Neural crest cell (in vitro differentiated cells): ENCODE results near the gene SCGB1C1. TPM values are rescaled to one million over a fixed set of nuclear protein-coding genes. Genes with fewer than 3 reads are reported as not detected.

ENCODE experiments used
- DNase-seq: peaks from one replicate; pipeline ENCODE4 v3.0.0; 2021; ENCODE audit warnings: low read depth, mixed read lengths, low spot score
- H3K27ac Mint-ChIP-seq: one replicate; pipeline ENCODE4 v1.8.0; 2021; ENCODE audit warnings: mild to moderate bottlenecking, mixed read lengths; ENCODE audit not compliant: unreplicated experiment
- H3K27me3 Mint-ChIP-seq: 2 replicates; pipeline ENCODE4 v1.8.0; 2021; ENCODE audit warnings: low read depth, mild to moderate bottlenecking, mixed read lengths
- H3K36me3 Mint-ChIP-seq: 2 replicates; pipeline ENCODE4 v1.8.0; 2021; ENCODE audit warnings: low read depth, mild to moderate bottlenecking, mixed read lengths
- H3K4me1 Mint-ChIP-seq: 2 replicates; pipeline ENCODE4 v1.8.0; 2021; ENCODE audit warnings: mixed read lengths
- H3K4me3 Mint-ChIP-seq: one replicate; pipeline ENCODE4 v1.8.0; 2021; ENCODE audit warnings: mild to moderate bottlenecking, mixed read lengths
- H3K9me3 Mint-ChIP-seq: 2 replicates; pipeline ENCODE4 v1.8.0; 2021; ENCODE audit warnings: mixed read lengths
- CTCF ChIP-seq: fragments of 200-600 bp; sonication (generic); conservative IDR thresholded peaks from 2 replicates; pipeline ENCODE4 v1.5.0; 2021; ENCODE audit warnings: antibody characterized with exemption, mild to moderate bottlenecking
- total RNA-seq: library from RNA; stranded (reverse); gene quantifications from 2 replicates; pipeline ENCODE4 v1.2.1, GENCODE V29; 2021

SCGB1C1 gene
- total RNA-seq, 1 donor from 2014 or later: not detected

- Mint-ChIP-seq H3K36me3 (no peaks in the 10 kb centered on the region), H3K4me3 (no peak overlapping the region), H3K9me3 (no peaks in the 10 kb centered on the region), H3K27me3 (no peaks in the 10 kb centered on the region), H3K27ac (no peak overlapping the region), H3K4me1 (no peaks in the 10 kb centered on the region)
- TF ChIP-seq CTCF: no peak
- no peak for DNase-seq
Observed at GRCh38 chr11:196786-197731, 4.2 kb downstream of the SCGB1C1 start.

GRCh38 chr11:197741-198235 lies 4.9 kb downstream of the SCGB1C1 start:
- DNase-seq: no peak
- no peak overlapping the region for H3K4me3 Mint-ChIP-seq
- H3K27me3 Mint-ChIP-seq: no peaks in the 10 kb centered on the region
- H3K4me1 Mint-ChIP-seq: no peaks in the 10 kb centered on the region
- no peak for TF ChIP-seq CTCF
- no peak overlapping the region for H3K27ac Mint-ChIP-seq
- H3K36me3 Mint-ChIP-seq: no peaks in the 10 kb centered on the region
- H3K9me3 Mint-ChIP-seq: no peaks in the 10 kb centered on the region

GRCh38 chr11:198236-198806 lies 5.4 kb downstream of the SCGB1C1 start:
- no peak for DNase-seq
- TF ChIP-seq CTCF: no peak
- no peaks in the 10 kb centered on the region for H3K27me3 Mint-ChIP-seq
- no peaks in the 10 kb centered on the region for H3K4me1 Mint-ChIP-seq
- H3K27ac Mint-ChIP-seq: peak overlapping the region; percentile 54
- H3K4me3 Mint-ChIP-seq: no peak overlapping the region
- H3K36me3 Mint-ChIP-seq: no peaks in the 10 kb centered on the region
- H3K9me3 Mint-ChIP-seq: no peaks in the 10 kb centered on the region

- H3K27me3 Mint-ChIP-seq: no peaks in the 10 kb centered on the region
- no peak for DNase-seq
- no peak overlapping the region for H3K4me3 Mint-ChIP-seq
- no peaks in the 10 kb centered on the region for H3K36me3 Mint-ChIP-seq
- no peaks in the 10 kb centered on the region for H3K9me3 Mint-ChIP-seq
- no peaks in the 10 kb centered on the region for H3K4me1 Mint-ChIP-seq
- TF ChIP-seq CTCF: no peak
- H3K27ac Mint-ChIP-seq: no peak overlapping the region
Observed at GRCh38 chr11:199004-199581, 6.2 kb downstream of the SCGB1C1 start.

- Mint-ChIP-seq H3K4me3 (no peak overlapping the region), H3K27me3 (no peaks in the 10 kb centered on the region), H3K36me3 (no peaks in the 10 kb centered on the region), H3K9me3 (no peaks in the 10 kb centered on the region), H3K4me1 (no peaks in the 10 kb centered on the region), H3K27ac (no peak overlapping the region)
- TF ChIP-seq CTCF: no peak
- no peak for DNase-seq
Observed at GRCh38 chr11:199782-200181, 6.9 kb downstream of the SCGB1C1 start.
